ENCODE results near the gene BCAP31. TPM values are rescaled to one million over a fixed set of nuclear protein-coding genes. Genes with fewer than 3 reads are reported as not detected.
"Not testable (repeated sequence)": the region's sequence is repeated elsewhere in the genome, so short reads cannot be mapped to it uniquely, and the experiment has no call there.

The BCAP31 gene
- total RNA-seq, 2 experiments from 2014 or later = 155 to 158 TPM

DNA sequence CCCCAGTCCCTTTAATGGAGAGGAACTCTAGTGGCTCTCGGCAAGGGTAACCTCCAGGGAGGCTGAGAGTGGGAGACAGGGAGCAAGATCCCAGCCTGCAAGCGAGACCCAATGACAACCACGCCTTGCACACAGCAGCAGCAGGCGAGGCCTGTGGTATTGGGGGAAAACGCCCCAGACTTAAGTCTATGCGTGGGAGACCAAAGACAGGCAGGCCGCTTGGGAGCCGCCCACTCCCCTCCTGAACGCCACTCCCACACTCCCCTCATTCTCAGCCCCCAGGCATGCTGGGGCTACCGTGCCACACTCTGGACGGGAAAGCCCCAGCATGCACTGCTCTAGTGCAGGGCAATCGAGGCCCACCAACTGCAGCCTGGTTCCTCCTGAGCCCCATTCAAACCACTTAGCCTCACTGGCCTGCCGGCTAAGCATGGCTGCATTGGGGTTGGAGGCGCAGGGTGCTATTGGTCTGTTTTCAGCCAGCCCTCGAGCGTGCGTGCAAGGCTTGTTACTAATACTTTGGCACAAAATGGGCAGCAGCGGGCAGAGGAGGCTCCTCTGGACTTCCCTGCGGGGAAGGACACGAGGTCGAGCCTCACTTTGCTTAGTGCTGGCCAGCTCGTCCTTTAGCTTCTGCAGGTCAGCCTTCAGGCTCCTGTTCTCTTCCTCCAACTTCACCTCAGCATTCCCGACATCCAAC, 21.7 kb downstream of the BCAP31 start:
- no peaks in the 10 kb centered on the region for H3K27me3 Mint-ChIP-seq (ENCODE audit: low read depth)
- ChIA-PET POLR2A (no interaction called here), CTCF (no interaction called here)
- ATAC-seq = no peak
- H3K9me3 Mint-ChIP-seq (ENCODE audit: insufficient read depth) = no peaks in the 10 kb centered on the region
- DNase-seq = no peak
- no peak overlapping the region for H3K27ac Mint-ChIP-seq
- H3K4me3 Mint-ChIP-seq = no peak overlapping the region
- peaks cover 15% of the 10 kb centered on the region for H3K36me3 Mint-ChIP-seq (ENCODE audit: low read depth)
- no peaks in the 10 kb centered on the region for H3K4me1 Mint-ChIP-seq (ENCODE audit: low read depth)

DNA sequence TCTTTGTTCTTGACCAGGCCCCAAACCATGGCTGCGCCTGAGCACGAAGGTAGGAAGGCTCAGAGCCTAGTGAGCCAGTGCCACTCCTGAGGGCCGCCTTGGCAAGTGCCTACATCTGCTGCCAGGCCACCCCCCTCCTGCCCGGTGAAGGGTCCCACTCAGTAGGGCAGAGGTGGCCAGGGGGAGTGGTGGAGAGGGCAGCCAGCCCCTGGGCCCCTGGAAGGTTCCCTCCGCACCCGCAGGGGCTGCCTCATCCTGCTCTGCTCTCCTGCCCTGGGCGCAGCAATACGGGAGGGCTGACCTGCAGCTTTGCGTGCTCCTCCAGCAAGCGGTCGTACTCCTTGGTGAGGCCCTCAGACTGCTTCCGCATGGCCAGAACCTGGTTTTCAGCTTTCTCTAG, 22.5 kb downstream of the BCAP31 start:
- POLR2A ChIA-PET = no interaction called here
- Mint-ChIP-seq H3K27me3 (ENCODE audit: low read depth) (no peaks in the 10 kb centered on the region), H3K36me3 (ENCODE audit: low read depth) (peaks cover 20% of the 10 kb centered on the region), H3K4me3 (no peak overlapping the region), H3K9me3 (ENCODE audit: insufficient read depth) (no peaks in the 10 kb centered on the region), H3K27ac (no peak overlapping the region), H3K4me1 (ENCODE audit: low read depth) (no peaks in the 10 kb centered on the region)
- DNase-seq (no peak), ATAC-seq (no peak)
- CTCF ChIA-PET = no interaction called here

DNA sequence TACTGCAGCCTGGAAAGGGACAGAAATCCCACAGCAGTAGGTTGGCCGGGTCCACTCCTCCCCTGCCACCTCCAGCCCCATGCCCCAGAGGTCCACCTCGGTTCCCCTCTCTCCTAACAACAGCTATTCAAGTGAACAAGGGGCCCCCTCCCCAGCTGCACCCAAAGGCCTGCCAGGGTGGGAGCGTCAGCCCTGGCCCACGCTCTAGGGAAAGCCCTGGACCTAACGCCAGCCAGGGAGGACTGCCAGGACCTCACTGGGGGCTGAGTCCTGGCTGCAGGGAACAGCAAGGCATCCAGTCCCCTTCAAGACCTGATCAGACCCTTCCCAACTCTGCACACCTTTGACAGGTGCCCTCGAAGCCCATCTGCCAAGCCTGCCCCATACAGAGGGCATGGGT, 23.2 kb downstream of the BCAP31 start:
- H3K27ac Mint-ChIP-seq = no peak overlapping the region
- H3K36me3 Mint-ChIP-seq (ENCODE audit: low read depth) = peaks cover 17% of the 10 kb centered on the region
- H3K4me1 Mint-ChIP-seq (ENCODE audit: low read depth) = no peaks in the 10 kb centered on the region
- ChIA-PET CTCF (no interaction called here), POLR2A (no interaction called here)
- no peak for DNase-seq
- H3K9me3 Mint-ChIP-seq (ENCODE audit: insufficient read depth) = no peaks in the 10 kb centered on the region
- H3K27me3 Mint-ChIP-seq (ENCODE audit: low read depth) = no peaks in the 10 kb centered on the region
- H3K4me3 Mint-ChIP-seq = no peak overlapping the region
- no peak for ATAC-seq

DNA sequence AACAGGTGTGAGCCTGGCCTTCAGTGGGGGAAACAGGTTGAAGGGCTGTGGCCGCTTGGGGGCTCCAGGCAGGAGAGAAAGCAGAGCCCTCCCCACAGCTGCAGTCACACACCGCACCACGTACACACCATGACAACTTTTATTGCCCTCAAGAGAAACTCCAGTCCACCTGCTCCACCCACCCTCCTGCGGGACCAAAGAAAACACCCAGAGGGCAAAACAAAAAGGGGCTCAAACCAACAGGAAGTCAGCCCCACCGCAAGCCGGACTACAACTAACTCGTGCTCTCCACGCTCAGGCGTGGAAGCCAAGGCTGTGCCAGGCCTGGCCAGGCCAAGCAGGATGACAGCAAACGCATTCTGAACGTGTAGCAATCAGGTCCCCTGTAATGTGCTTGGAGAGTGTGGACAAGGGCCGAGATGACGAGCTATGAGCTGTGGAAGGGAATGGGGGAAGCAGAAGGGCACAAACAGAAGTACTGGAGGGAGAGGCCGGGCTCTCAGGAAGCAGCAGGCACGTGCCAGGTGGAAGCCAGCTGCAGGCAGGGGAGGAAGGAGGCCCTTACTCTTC, 23.7 kb downstream of the BCAP31 start:
- Mint-ChIP-seq H3K4me1 (ENCODE audit: low read depth) (no peaks in the 10 kb centered on the region), H3K27me3 (ENCODE audit: low read depth) (no peaks in the 10 kb centered on the region), H3K36me3 (ENCODE audit: low read depth) (peaks cover 17% of the 10 kb centered on the region), H3K4me3 (no peak overlapping the region), H3K27ac (no peak overlapping the region), H3K9me3 (ENCODE audit: insufficient read depth) (no peaks in the 10 kb centered on the region)
- ATAC-seq = no peak
- POLR2A ChIA-PET = no interaction called here
- no peak for DNase-seq
- CTCF ChIA-PET = no interaction called here

DNA sequence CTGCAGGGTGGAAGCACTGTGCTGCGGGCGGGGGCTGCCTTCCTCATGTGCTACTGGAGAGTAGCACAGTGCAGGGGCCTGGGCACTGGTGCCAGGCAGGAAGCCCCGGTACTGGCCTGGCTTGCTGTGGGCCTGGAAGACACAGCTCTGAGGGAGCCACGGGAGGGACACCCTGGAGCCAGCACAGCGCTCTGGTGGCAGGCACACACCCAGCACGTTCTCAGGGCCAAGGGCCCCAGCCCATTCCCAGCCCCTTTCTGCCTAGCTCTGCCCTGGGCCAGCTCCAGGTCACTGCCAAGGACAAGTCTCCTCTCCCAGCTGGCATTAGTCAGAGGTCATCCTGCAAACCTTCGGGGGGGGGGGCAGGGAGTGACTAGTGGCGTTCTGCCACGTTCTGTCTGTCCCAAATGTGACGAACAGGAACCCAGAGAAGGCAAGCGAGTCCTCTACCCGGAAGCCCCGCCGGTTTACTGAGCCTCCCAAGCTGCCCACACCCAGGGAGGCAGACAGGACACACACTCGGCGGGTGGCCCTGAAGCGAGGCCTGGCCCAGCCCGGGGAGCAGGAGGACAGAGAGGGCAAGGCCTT, 24.3 kb downstream of the BCAP31 start:
- H3K27ac Mint-ChIP-seq; DNase-seq; H3K27me3 Mint-ChIP-seq (ENCODE audit: low read depth); POLR2A ChIA-PET; CTCF ChIA-PET; H3K9me3 Mint-ChIP-seq (ENCODE audit: insufficient read depth); H3K4me1 Mint-ChIP-seq (ENCODE audit: low read depth); H3K4me3 Mint-ChIP-seq; ATAC-seq: not testable (repeated sequence)
- H3K36me3 Mint-ChIP-seq (ENCODE audit: low read depth) = peaks cover 17% of the 10 kb centered on the region

DNA sequence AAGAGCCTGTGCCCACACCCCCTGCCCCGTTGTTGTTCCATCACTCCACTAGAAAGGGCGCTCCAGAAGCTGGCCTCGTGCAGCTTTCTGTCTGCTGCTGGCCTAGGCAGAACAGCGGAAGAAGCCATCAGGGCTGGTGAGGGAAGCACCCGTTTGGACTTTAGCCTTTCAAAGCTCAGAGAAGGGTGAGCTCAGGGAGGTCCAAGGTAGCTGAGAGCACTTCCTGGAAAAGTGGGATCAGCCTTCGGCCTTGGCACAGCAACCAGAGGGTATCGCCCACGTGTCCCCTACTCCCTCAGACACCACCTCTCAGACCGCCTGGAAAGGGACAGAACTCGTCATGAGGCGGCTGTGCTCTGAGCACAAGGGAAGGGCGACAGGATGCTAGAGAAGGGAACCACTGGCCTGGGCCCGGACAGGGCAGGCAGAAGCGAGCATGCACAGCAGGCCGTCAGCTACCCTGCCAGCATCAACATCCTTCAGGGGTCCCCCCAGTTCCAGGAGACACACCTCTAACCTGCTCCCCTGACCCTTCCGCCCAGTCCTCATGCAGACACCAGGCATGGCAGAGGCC, 24.9 kb downstream of the BCAP31 start:
- ATAC-seq; H3K27ac Mint-ChIP-seq; H3K9me3 Mint-ChIP-seq (ENCODE audit: insufficient read depth); H3K27me3 Mint-ChIP-seq (ENCODE audit: low read depth); CTCF ChIA-PET; DNase-seq; H3K4me3 Mint-ChIP-seq; POLR2A ChIA-PET; H3K4me1 Mint-ChIP-seq (ENCODE audit: low read depth): not testable (repeated sequence)
- peaks cover 15% of the 10 kb centered on the region for H3K36me3 Mint-ChIP-seq (ENCODE audit: low read depth)

DNA sequence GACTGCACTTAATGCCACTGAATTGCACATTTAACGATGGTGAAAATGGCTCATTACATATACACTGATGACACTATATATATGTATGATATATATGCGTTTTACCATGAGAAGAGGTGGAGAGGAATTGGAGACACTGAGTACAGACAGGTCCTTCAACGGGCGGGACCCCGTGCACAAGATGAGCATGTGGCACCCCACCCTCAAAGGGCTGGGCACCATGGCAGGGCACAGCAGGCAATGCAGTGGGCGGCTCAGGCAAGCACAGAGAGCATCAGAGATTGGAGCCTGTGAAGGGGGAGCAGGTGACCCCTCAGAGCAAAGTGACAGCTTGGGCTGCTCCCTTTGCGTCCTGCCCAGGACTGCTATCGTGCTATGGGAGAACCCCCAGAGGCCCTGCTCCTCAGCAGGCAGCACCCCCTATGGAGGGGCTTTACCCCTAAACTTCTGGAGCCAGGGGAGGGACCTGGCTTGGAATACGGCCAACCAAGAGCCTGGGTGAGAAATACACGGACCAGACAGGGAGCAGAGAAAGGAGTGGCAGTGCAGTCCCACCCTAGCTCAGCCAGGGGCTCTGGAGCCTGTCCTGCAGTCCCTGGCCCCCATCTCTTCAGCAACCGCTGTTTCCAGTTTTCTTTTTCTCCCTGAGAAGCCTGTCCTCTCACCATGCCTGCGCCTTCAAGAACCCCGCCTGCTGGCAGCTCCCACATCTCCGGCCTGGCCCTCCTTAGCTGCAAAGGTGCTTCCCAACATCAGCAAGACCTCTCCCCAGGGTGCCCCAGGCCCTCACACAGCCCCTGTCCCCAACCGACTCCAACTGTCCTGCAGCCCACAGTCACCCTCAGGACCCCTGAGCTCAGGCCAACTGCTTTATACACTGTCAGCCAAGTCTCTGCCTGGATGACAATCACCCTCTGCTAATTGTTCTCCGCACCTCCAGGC, 26.0 kb downstream of the BCAP31 start:
- ChIA-PET POLR2A (no interaction called here), CTCF (no interaction called here)
- ATAC-seq = no peak
- no peaks in the 10 kb centered on the region for H3K27me3 Mint-ChIP-seq (ENCODE audit: low read depth)
- no peaks in the 10 kb centered on the region for H3K4me1 Mint-ChIP-seq (ENCODE audit: low read depth)
- H3K27ac Mint-ChIP-seq = no peak overlapping the region
- H3K4me3 Mint-ChIP-seq = no peak overlapping the region
- peaks cover 17% of the 10 kb centered on the region for H3K36me3 Mint-ChIP-seq (ENCODE audit: low read depth)
- no peak for DNase-seq
- no peaks in the 10 kb centered on the region for H3K9me3 Mint-ChIP-seq (ENCODE audit: insufficient read depth)

- not testable (repeated sequence) for H3K4me3 Mint-ChIP-seq; H3K4me1 Mint-ChIP-seq (ENCODE audit: low read depth)
Measured at GRCh38 chrX:153696986-153697722, 27.0 kb downstream of the BCAP31 start.

GRCh38 chrX:153696538-153696937, 27.6 kb downstream of the BCAP31 start:
- DNase-seq; H3K27me3 Mint-ChIP-seq (ENCODE audit: low read depth); H3K27ac Mint-ChIP-seq; H3K4me1 Mint-ChIP-seq (ENCODE audit: low read depth); POLR2A ChIA-PET; H3K4me3 Mint-ChIP-seq; H3K9me3 Mint-ChIP-seq (ENCODE audit: insufficient read depth); ATAC-seq; CTCF ChIA-PET: not testable (repeated sequence)
- H3K36me3 Mint-ChIP-seq (ENCODE audit: low read depth) = peaks cover 13% of the 10 kb centered on the region

More at GRCh38 chrX:153696986-153697722, 27.0 kb downstream of the BCAP31 start:
- H3K36me3 Mint-ChIP-seq (ENCODE audit: low read depth) = peaks cover 15% of the 10 kb centered on the region
- ATAC-seq; POLR2A ChIA-PET; H3K27ac Mint-ChIP-seq; CTCF ChIA-PET; DNase-seq; H3K27me3 Mint-ChIP-seq (ENCODE audit: low read depth); H3K9me3 Mint-ChIP-seq (ENCODE audit: insufficient read depth): not testable (repeated sequence)

GRCh38 chrX:153696100-153696499, 28.1 kb downstream of the BCAP31 start:
- Mint-ChIP-seq H3K27me3 (ENCODE audit: low read depth) (no peaks in the 10 kb centered on the region), H3K9me3 (ENCODE audit: insufficient read depth) (no peaks in the 10 kb centered on the region), H3K27ac (no peak overlapping the region), H3K4me3 (no peak overlapping the region), H3K36me3 (ENCODE audit: low read depth) (peaks cover 13% of the 10 kb centered on the region), H3K4me1 (ENCODE audit: low read depth) (no peaks in the 10 kb centered on the region)
- POLR2A ChIA-PET = no interaction called here
- DNase-seq (no peak), ATAC-seq (no peak)
- CTCF ChIA-PET = no interaction called here

DNA sequence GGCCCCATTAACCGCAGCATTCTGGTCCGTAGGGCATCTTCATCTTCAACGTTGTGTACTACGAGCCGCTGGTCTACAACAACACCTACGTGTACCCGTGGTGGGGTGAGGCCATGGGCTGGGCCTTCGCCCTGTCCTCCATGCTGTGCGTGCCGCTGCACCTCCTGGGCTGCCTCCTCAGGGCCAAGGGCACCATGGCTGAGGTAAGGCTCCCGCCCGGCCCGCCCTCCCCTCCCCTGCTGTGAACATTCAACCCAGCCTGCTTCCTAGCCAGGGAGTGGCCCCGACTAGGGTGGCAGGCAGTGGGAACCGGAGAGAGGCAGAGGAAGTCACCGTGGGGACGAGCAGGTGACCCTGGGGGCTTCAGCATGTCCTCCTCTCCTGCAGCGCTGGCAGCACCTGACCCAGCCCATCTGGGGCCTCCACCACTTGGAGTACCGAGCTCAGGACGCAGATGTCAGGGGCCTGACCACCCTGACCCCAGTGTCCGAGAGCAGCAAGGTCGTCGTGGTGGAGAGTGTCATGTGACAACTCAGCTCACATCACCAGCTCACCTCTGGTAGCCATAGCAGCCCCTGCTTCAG, 29.4 kb downstream of the BCAP31 start:
- no peak for ATAC-seq

More for the DNA sequence above, 29.4 kb downstream of the BCAP31 start:
- Mint-ChIP-seq H3K27ac (no peak overlapping the region), H3K9me3 (ENCODE audit: insufficient read depth) (no peaks in the 10 kb centered on the region), H3K4me3 (no peak overlapping the region), H3K27me3 (ENCODE audit: low read depth) (peaks cover under 1% of the 10 kb centered on the region), H3K36me3 (ENCODE audit: low read depth) (peaks cover 10% of the 10 kb centered on the region), H3K4me1 (ENCODE audit: low read depth) (no peaks in the 10 kb centered on the region)
- ChIA-PET POLR2A (no interaction called here), CTCF (no interaction called here)
- no peak for DNase-seq

All from activated CD8-positive, alpha-beta T cell treated with anti-CD3 and anti-CD28 coated beads, Interleukin-2, amount 10 ng/mL, durations not matched to agents 7 days and 5 days (primary cell).